Ectodermal cell (in vitro differentiated cells): Measurements from ENCODE around the gene PRDM15.

Experiments
- H3K27ac ChIP-seq: 2 replicates; pipeline ENCODE4 v1.7.0; 2013; ENCODE audit warnings: mild to moderate bottlenecking, low read depth, low read length; ENCODE audit not compliant: insufficient read depth, poor library complexity, severe bottlenecking
- H3K27me3 ChIP-seq: 2 replicates; pipeline ENCODE4 v1.7.0; 2013; ENCODE audit warnings: mild to moderate bottlenecking, low read length; ENCODE audit not compliant: insufficient read depth, control insufficient read depth, poor library complexity, severe bottlenecking
- H3K36me3 ChIP-seq: one replicate; pipeline ENCODE4 v1.7.0; 2013; ENCODE audit warnings: low read length; ENCODE audit not compliant: control insufficient read depth, insufficient read depth
- H3K4me1 ChIP-seq: one replicate; pipeline ENCODE4 v1.7.0; 2013; ENCODE audit warnings: low read length; ENCODE audit not compliant: control insufficient read depth, insufficient read depth
- H3K4me3 ChIP-seq: 2 replicates; pipeline ENCODE4 v1.7.0; 2013; ENCODE audit warnings: low read depth, low read length, control low read depth; ENCODE audit not compliant: insufficient read depth
- H3K9me3 ChIP-seq: 2 replicates; pipeline ENCODE4 v1.7.0; 2013; ENCODE audit warnings: mild to moderate bottlenecking, low read length, moderate library complexity; ENCODE audit not compliant: control insufficient read depth
- WGBS, 2 experiments: methylation state at CpG; one replicate each; pipeline ENCODE4 v1.1.7; 2013; ENCODE audit warnings: missing lambda C conversion rate in 2 of 2; 5-methylcytosine and 5-hydroxymethylcytosine counted together

The PRDM15 gene

GRCh38 chr21:41843584-41843983 lies 35.6 kb downstream of the PRDM15 start:
- no peaks in the 10 kb centered on the region for H3K4me1 ChIP-seq
- H3K27ac ChIP-seq: no peak overlapping the region
- H3K9me3 ChIP-seq: no peaks in the 10 kb centered on the region
- WGBS, 2 experiments: 94 to 95% methylated on average over 2 of the region's 2 CpGs
- H3K4me3 ChIP-seq: no peak overlapping the region
- H3K36me3 ChIP-seq: no peaks in the 10 kb centered on the region
- H3K27me3 ChIP-seq: no peaks in the 10 kb centered on the region

GRCh38 chr21:41840880-41841279 lies 38.3 kb downstream of the PRDM15 start:
- Histone ChIP-seq H3K9me3 (no peaks in the 10 kb centered on the region), H3K4me1 (no peaks in the 10 kb centered on the region), H3K4me3 (no peak overlapping the region), H3K36me3 (no peaks in the 10 kb centered on the region), H3K27ac (no peak overlapping the region), H3K27me3 (no peaks in the 10 kb centered on the region)
- WGBS, 2 experiments: 83 to 100% methylated on average over 1 of the region's 1 CpG

- no peaks in the 10 kb centered on the region for H3K4me1 ChIP-seq
- no peaks in the 10 kb centered on the region for H3K36me3 ChIP-seq
- H3K4me3 ChIP-seq: no peak overlapping the region
- no peak overlapping the region for H3K27ac ChIP-seq
- no peaks in the 10 kb centered on the region for H3K9me3 ChIP-seq
- no peaks in the 10 kb centered on the region for H3K27me3 ChIP-seq
- 87% methylated on average over 21 of the region's 21 CpGs for WGBS, 2 experiments
Measured at GRCh38 chr21:41839387-41840000, 39.6 kb downstream of the PRDM15 start.

GRCh38 chr21:41837756-41838297 lies 41.3 kb downstream of the PRDM15 start:
- H3K9me3 ChIP-seq: no peaks in the 10 kb centered on the region
- H3K27ac ChIP-seq: no peak overlapping the region
- no peak overlapping the region for H3K4me3 ChIP-seq
- H3K27me3 ChIP-seq: no peaks in the 10 kb centered on the region
- no peaks in the 10 kb centered on the region for H3K4me1 ChIP-seq
- 93 to 95% methylated on average over 7 of the region's 7 CpGs for WGBS, 2 experiments
- H3K36me3 ChIP-seq: no peaks in the 10 kb centered on the region

- Histone ChIP-seq H3K27me3 (no peaks in the 10 kb centered on the region), H3K9me3 (no peaks in the 10 kb centered on the region), H3K4me1 (no peaks in the 10 kb centered on the region), H3K4me3 (no peak overlapping the region), H3K36me3 (no peaks in the 10 kb centered on the region), H3K27ac (no peak overlapping the region)
- 87% methylated on average over 32 of the region's 32 CpGs for WGBS, 2 experiments
Measured at GRCh38 chr21:41836166-41837015, 42.8 kb downstream of the PRDM15 start.

GRCh38 chr21:41835711-41836154 lies 43.4 kb downstream of the PRDM15 start:
- H3K4me3 ChIP-seq: no peak overlapping the region
- H3K27me3 ChIP-seq: no peaks in the 10 kb centered on the region
- no peak overlapping the region for H3K27ac ChIP-seq
- H3K36me3 ChIP-seq: no peaks in the 10 kb centered on the region
- no peaks in the 10 kb centered on the region for H3K9me3 ChIP-seq
- no peaks in the 10 kb centered on the region for H3K4me1 ChIP-seq
- WGBS, 2 experiments: 61 to 64% methylated on average over 10 of the region's 10 CpGs

- 93 to 95% methylated on average over 42 of the region's 42 CpGs for WGBS, 2 experiments
- Histone ChIP-seq H3K9me3 (no peaks in the 10 kb centered on the region), H3K36me3 (no peaks in the 10 kb centered on the region), H3K27ac (no peak overlapping the region), H3K27me3 (no peaks in the 10 kb centered on the region), H3K4me3 (no peak overlapping the region), H3K4me1 (no peaks in the 10 kb centered on the region)
Measured at GRCh38 chr21:41834926-41835663, 44.0 kb downstream of the PRDM15 start.

- H3K36me3 ChIP-seq: no peaks in the 10 kb centered on the region
- 85 to 87% methylated on average over 25 of the region's 25 CpGs for WGBS, 2 experiments
- no peaks in the 10 kb centered on the region for H3K9me3 ChIP-seq
- H3K4me3 ChIP-seq: no peak overlapping the region
- no peak overlapping the region for H3K27ac ChIP-seq
- no peaks in the 10 kb centered on the region for H3K27me3 ChIP-seq
- H3K4me1 ChIP-seq: no peaks in the 10 kb centered on the region
Measured at GRCh38 chr21:41834252-41834925, 44.8 kb downstream of the PRDM15 start.

GRCh38 chr21:41833497-41834115 lies 45.5 kb downstream of the PRDM15 start:
- no peaks in the 10 kb centered on the region for H3K27me3 ChIP-seq
- H3K4me1 ChIP-seq: no peaks in the 10 kb centered on the region
- no peak overlapping the region for H3K27ac ChIP-seq
- WGBS, 2 experiments: 95 to 96% methylated on average over 13 of the region's 13 CpGs
- no peaks in the 10 kb centered on the region for H3K9me3 ChIP-seq
- no peaks in the 10 kb centered on the region for H3K36me3 ChIP-seq
- no peak overlapping the region for H3K4me3 ChIP-seq
